Dermis microvascular lymphatic vessel endothelial cell (primary cell): ENCODE measurements around the gene SIVA1. TPM values are rescaled to one million over a fixed set of nuclear protein-coding genes. Genes with fewer than 3 reads are reported as not detected.

Source experiments
- DNase-seq, 2 donors: peaks; one replicate each; pipeline versions ENCODE4 v3.0.0 to v3.0.0-alpha.2; 2010; ENCODE audit warnings: low read depth in 2 of 2
- total RNA-seq: library from RNA; depleted of rRNA; stranded (reverse); fragments of >200 nt; gene quantifications from 2 replicates; pipeline ENCODE4 v1.2.1, GENCODE V29; 2014

The SIVA1 gene
- total RNA-seq, 1 donor from 2014 or later: 97.4 TPM

GRCh38 chr14:104770851-104771272 is 17.9 kb downstream of the SIVA1 start:
- DNase-seq: no peak

- DNase-seq: no peak
Measured at GRCh38 chr14:104771374-104771773, 18.4 kb downstream of the SIVA1 start.

GRCh38 chr14:104771918-104772706 is 19.2 kb downstream of the SIVA1 start:
- no peak for DNase-seq

GRCh38 chr14:104772707-104773504 is 20.0 kb downstream of the SIVA1 start:
- DNase-seq: no peak

- DNase-seq: no peak
Measured at GRCh38 chr14:104773505-104774452, 20.8 kb downstream of the SIVA1 start.

- no peak for DNase-seq
Measured at GRCh38 chr14:104774453-104775072, 21.6 kb downstream of the SIVA1 start.

GRCh38 chr14:104775073-104775489 is 22.1 kb downstream of the SIVA1 start:
- DNase-seq: no peak

- no peak for DNase-seq
Measured at GRCh38 chr14:104776481-104776880, 23.5 kb downstream of the SIVA1 start.

GRCh38 chr14:104776961-104777807 is 24.2 kb downstream of the SIVA1 start:
- DNase-seq: no peak

GRCh38 chr14:104777808-104778249 is 24.9 kb downstream of the SIVA1 start:
- no peak for DNase-seq

- no peak for DNase-seq
Measured at GRCh38 chr14:104778694-104779331, 25.9 kb downstream of the SIVA1 start.

- no peak for DNase-seq
Measured at GRCh38 chr14:104779776-104780512, 27.0 kb downstream of the SIVA1 start.

- DNase-seq: no peak
Measured at GRCh38 chr14:104780513-104781030, 27.6 kb downstream of the SIVA1 start.

GRCh38 chr14:104781271-104782077 is 28.5 kb downstream of the SIVA1 start:
- no peak for DNase-seq

- no peak for DNase-seq
Measured at GRCh38 chr14:104782086-104782807, 29.3 kb downstream of the SIVA1 start.

- DNase-seq: no peak
Measured at GRCh38 chr14:104782808-104783139, 29.8 kb downstream of the SIVA1 start.
